ENCODE data around the gene TUBE1. TPM values are rescaled to one million over a fixed set of nuclear protein-coding genes. Genes with fewer than 3 reads are reported as not detected.

The TUBE1 gene
- total RNA-seq, 1 donor from 2014 or later = 18.4 TPM

- intact Hi-C loops (cut with micrococcal nuclease) = no loop called here
These were observed 49.0 kb downstream of the TUBE1 start for GRCh38 chr6:112038268-112038667.

DNA sequence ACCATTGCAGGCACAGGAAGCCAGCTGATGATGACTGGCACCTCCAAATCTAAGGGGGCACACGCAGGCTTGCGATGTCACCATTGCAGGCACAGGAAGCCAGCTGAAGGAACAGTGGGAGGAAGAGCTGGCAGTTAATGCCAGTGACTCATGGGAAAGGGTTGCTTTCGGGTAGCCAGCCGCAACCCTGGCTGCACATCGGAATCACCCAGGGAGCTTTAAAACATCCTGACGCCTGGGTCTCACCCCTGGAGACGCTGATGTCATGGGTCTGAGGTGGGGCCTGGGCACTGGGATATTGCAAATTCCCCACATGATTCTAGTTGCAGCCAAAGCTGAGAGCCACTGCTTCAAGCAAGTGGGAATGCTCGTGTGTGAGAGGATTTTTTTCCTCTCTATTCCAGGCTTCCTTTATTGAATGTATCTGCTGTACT is 49.5 kb downstream of the TUBE1 start:
- intact Hi-C loops (cut with micrococcal nuclease) = no loop called here

- intact Hi-C loops (cut with micrococcal nuclease) = loop anchor here (1.0 kb wide), 1 partner anchor 8 kb away; no protein-coding TSS in a partner anchor
These were observed 51.1 kb downstream of the TUBE1 start for GRCh38 chr6:112036088-112036637.

GRCh38 chr6:112034616-112034995 is 52.7 kb downstream of the TUBE1 start:
- intact Hi-C loops (cut with micrococcal nuclease) = no loop called here

DNA sequence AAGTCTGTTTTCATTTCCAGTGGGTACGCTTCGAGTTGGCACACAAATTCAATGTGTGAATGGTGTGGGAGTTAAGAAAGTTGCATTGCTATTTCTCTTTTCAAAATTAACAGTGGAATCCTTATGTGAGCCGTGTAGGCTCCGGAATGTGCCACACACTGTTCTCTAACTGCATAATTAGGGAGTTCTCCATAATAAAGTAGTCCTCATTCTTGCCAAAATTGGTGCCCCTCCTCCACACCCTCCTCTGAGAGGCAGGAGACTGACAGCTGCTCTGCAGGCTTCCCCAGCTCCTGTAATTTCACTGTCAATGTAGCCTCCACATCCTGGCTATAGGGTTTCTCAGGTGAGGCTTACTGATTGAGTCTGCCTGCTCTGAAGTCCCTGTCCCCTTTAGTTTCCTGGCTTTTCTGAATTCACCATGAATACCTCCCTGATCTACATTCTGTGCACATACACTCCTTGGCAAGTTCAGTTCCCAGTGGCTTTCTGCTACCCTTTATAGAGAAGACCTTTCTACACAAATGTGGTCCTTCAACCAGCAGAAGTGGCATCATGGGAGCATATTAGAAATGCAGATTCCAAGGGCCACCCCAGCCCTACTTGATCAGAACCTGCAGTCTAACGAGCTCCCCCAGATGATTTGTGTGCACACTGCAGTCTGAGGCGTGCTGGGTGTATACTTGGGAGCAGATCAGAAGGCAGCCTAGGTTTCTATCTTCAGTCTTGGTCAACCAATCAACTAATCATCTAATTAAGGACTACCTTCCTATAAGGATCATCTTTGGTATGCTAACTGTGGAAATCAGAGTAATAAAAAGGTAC is 53.3 kb downstream of the TUBE1 start:
- intact Hi-C loops (cut with micrococcal nuclease) = no loop called here

GRCh38 chr6:112032728-112033127 is 54.6 kb downstream of the TUBE1 start:
- intact Hi-C loops (cut with micrococcal nuclease) = no loop called here

GRCh38 chr6:112031960-112032359 is 55.3 kb downstream of the TUBE1 start:
- intact Hi-C loops (cut with micrococcal nuclease) = no loop called here

DNA sequence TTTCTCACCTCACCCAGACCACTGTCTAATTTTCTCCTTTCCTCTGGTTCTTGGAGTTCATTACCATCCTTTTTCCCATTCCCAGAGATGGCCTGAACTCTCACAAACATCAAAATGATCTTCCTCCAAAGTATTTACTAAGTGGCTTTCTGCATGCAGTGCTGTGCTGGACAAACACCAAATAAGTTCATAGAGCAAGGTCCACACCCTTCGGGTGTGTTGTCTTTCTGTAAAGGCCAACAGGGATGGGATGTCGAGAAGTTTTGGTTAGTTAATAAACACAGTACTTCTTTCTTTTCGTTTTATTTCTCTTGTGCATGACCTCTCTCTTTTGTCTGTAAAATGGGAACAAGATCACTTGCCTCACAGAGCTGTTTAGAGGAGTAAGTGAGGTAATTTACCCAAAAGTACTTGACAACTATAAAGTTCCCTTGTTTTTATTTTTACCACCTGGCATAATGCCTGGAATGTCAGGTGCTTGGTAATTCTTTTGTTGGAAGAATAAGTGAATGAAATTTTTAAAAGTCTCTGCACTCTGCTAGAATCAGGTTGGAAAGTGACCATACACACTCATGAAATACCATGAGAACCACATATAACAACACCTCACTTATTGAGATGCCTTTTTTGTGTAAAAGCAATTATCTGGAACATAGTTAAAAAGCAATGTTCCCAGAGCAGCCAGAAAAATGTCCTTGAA is 56.2 kb downstream of the TUBE1 start:
- intact Hi-C loops (cut with micrococcal nuclease) = no loop called here

DNA sequence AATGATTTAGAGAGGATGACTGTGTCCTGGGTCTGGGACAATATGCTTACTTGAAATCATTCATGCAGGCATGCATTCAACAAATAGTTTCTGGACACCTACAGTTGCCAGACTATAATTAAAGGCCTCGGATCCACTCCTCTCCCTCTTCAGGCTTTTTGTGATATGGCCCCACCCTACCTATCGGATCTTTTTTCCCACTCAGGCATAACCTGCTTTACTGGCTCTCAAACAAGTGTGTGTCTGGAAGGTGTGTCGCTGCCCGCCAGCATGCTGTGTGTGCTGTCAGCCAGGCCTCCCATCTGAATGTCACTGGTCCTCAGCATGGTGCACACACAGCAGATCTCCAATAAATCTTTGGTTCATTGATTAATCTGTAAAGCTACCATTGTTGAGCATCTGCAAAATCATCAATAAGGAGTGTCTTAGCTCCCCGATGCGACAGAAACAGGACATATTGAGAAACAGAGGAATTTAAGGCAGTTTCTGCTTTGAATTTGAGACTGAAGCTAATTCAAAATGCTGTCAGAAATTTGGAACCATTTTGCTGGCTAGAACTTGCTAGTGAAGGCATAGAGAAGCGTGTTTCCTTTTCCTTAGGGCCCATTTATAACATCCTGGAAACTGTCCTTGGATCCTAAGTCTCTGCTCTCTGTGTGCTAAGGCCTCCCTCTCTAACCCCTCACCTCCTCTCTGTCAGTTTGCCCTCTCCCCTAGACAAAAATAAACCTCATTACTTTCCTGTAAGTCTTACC is 56.9 kb downstream of the TUBE1 start:
- intact Hi-C loops (cut with micrococcal nuclease) = no loop called here

DNA sequence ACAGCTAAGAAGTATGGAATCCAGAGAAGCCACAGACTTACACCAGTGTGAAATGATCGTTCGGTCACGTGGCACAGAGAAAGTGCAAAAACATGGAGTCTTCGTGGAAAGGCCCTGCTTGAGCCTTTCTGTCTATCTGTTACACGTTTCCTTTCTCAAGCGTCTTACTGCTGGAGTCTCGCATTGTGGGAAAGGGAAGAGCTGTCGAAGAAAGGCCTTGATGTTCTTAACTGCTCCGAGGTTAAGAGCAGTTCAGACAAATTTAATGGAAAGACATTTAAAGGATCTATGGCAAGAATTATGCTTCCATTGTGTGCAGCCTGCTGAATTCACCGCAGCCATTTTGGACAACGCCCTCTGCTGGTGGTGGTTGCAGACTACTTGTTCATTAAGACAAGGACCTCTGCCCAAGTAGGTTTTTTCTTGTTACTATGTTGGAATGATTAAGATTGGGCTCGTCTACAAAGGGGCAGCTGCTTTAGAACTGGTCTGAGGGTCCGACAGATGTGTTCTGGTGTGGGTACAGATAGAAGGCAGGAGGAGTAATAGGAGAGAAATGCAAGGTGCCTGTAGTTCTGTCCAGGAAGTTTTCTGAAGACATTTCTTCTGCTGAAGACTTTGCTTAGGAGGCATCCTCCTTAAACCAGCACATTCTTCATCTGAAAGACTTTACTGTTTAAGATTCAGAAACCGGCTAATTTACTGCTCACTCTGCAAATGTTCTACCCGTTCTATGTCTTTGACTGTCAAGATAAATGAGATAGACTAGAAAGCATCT is 58.0 kb downstream of the TUBE1 start:
- intact Hi-C loops (cut with micrococcal nuclease) = loop anchor here (2.0 kb wide), 1 partner anchor 18 kb away; no protein-coding TSS in a partner anchor

- intact Hi-C loops (cut with micrococcal nuclease) = loop anchor here (1.0 to 2.0 kb wide), 11 partner anchors 8 to 769 kb away; partner anchors contain the start of genes FAM229B and TUBE1
These were observed 59.2 kb downstream of the TUBE1 start for GRCh38 chr6:112027942-112028674.

DNA sequence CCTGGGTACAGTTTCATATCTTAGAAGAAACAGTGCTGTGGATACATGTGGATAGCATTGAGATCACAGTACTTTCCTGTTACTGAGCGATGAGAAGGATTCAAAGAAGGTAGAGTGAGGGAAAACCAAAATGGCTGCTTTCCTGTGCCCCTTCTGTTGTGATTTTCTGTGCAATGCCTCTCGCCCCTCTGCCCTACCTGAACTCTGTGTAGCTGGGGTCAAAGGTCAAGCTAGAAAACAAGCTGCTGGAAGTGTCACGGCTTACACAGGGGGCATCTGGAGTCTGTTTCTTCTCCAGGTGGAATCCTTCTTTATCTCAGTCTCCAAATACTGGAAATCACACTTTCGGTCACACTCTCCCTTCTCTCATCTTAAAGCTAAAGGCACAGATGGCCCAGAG is 60.3 kb downstream of the TUBE1 start:
- intact Hi-C loops (cut with micrococcal nuclease) = no loop called here

DNA sequence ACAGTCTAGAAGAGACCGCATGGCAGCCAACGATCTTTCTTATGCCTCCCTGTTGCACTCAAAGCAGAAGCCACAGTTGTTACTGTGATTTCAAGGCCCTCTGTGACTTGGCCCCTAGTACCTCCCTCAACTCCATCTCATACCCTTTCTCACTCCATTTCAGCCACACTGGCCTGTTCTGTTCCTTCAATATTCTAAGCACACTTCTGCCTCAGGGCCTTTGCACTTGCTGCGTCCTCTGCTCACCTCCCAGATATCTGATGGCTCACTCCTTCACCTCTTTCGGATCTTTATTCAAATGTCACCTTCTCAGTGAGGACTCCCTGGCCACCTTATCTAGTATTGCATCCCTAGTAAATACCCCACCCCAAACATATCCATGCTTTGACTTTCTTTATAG is 62.8 kb downstream of the TUBE1 start:
- intact Hi-C loops (cut with micrococcal nuclease) = no loop called here

DNA sequence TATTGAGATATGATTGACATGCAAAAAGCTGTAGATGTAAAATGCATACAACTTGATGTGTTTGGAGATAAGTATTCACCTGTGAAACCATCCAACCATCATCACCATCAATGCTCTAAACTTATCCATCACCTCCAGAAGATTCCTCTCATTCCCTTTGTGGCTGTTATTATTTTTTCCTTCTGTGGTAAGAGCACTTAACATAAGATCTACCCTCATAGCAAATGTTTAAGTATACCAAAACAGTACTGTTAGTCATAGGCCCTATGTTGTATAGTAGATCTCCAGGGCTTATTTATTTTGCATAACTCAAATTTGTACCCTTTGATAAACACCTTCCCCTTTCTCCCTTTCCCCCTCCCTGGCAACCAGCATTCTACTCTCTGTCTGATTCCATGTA is 64.5 kb downstream of the TUBE1 start:
- intact Hi-C loops (cut with micrococcal nuclease) = no loop called here

DNA sequence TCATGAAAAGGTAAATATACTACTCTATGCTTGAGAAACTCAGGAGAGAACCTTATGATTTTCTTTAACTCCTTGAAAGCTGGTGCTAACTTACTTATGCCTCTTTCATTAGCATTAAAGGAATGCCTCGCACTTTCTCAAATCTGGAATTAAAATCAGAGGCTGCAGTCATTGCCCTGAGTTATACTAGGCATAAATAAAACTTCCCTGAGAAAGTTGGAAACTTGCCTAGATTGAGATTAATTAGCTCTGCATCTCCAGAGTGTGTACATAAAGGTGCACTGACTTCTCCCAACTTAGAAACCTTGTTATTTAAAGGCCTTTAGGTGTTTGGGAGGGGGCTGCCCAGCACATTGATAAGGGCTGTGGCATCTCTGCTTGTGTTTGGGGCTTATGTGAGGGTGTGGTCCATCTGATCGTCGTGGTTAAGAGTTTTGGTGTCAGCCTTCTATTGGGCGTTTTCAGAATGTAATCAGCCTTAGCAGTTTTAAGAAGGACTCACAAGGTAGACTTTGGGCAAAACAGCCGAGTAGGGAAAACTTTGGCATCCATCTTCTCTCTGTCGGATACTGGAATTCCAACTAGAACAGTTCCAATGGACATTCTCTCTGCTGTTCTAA is 65.5 kb downstream of the TUBE1 start:
- intact Hi-C loops (cut with micrococcal nuclease) = no loop called here

Data from T-helper 1 cell treated with Interleukin-12 subunit alpha and Interleukin-12 subunit beta and Interleukin-4 antibody, amounts not matched to agents 30 ng/mL and 1 ng/mL, for 36 hours (primary cell).